ENCODE results near the gene APOL6. TPM values are rescaled to one million over a fixed set of nuclear protein-coding genes. Genes with fewer than 3 reads are reported as not detected.

APOL6 gene
- total RNA-seq, 1 donor from 2014 or later: 5.2 TPM

DNA sequence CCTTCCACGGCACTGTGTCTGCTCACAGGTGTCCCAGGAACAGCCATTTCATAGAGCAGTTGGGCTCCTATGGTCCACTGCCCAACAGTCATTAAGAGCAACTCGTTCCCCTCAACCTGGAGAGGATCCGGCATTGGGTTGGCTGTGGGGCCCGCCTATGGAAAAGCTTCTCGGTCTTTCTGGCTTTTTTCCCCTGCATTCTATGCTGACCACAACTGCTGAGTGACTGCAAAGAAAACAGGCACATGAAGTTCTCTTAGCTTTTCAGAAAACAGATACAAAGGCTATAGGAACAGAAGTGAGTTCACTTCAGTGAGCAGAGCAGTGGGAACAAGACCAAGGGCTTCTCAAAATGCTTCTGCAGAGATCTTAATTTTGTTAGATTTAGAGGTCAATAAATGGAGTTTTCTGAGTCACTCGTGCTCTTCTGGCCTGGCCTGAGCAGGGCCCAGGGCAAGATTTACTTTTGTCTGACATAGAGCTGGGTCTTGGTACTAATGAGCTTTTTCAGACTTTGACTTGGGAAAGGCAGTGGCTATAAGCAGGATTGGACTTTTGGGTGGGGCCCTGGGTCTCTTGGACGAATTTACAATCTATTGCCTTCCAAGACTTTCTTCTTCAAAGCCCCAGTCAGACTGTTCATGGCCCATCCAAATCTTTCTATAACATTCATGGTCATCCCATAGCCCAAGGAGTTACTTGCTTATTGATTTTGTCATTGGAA, 55.8 kb downstream of the APOL6 start:
- no peaks in the 10 kb centered on the region for H3K36me3 ChIP-seq (ENCODE audit: control insufficient read depth in 3 of 3, insufficient read depth in 3 of 3, low read length in 3 of 3)
- H3K9me3 ChIP-seq (ENCODE audit: control insufficient read depth in 3 of 3, low read length in 3 of 3): no peaks in the 10 kb centered on the region
- H3K4me3 ChIP-seq (ENCODE audit: low read length in 3 of 3): no peak overlapping the region
- no peak overlapping the region for H3K9ac ChIP-seq (ENCODE audit: low read depth in 1 of 3, low read length in 3 of 3)
- no peak overlapping the region for H3K27ac ChIP-seq (ENCODE audit: low read depth, low read length)
- H3K27me3 ChIP-seq (ENCODE audit: control insufficient read depth in 3 of 3, insufficient read depth in 3 of 3, low read length in 3 of 3): no peaks in the 10 kb centered on the region
- no peaks in the 10 kb centered on the region for H3K4me1 ChIP-seq (ENCODE audit: control insufficient read depth in 3 of 3, insufficient read depth in 3 of 3, low read length in 3 of 3)

DNA sequence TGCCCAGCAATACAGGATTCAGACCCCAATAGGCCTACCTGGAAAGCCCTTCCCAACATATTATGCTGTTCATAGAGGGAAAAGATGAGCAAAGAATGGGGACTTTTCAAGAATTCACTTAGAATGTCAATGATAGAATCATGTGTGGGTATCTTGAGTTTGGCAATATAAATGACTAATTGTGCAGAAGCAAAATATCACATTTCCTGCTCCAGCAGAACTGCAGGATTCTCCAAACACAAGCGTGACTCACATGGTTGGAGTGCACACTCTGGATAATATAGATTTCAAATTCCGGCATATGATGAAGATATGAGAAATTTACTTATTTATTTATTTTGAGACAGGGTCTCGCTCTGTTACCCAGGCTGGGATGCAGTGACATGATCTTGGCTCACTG, 56.9 kb downstream of the APOL6 start:
- no peaks in the 10 kb centered on the region for H3K9me3 ChIP-seq (ENCODE audit: control insufficient read depth in 3 of 3, low read length in 3 of 3)
- H3K9ac ChIP-seq (ENCODE audit: low read depth in 1 of 3, low read length in 3 of 3): no peak overlapping the region
- no peak overlapping the region for H3K27ac ChIP-seq (ENCODE audit: low read depth, low read length)
- no peaks in the 10 kb centered on the region for H3K36me3 ChIP-seq (ENCODE audit: control insufficient read depth in 3 of 3, insufficient read depth in 3 of 3, low read length in 3 of 3)
- H3K4me3 ChIP-seq (ENCODE audit: low read length in 3 of 3): no peak overlapping the region
- no peaks in the 10 kb centered on the region for H3K4me1 ChIP-seq (ENCODE audit: control insufficient read depth in 3 of 3, insufficient read depth in 3 of 3, low read length in 3 of 3)
- no peaks in the 10 kb centered on the region for H3K27me3 ChIP-seq (ENCODE audit: control insufficient read depth in 3 of 3, insufficient read depth in 3 of 3, low read length in 3 of 3)

GRCh38 chr22:35708453-35708852, 60.2 kb downstream of the APOL6 start:
- Histone ChIP-seq H3K9me3 (ENCODE audit: control insufficient read depth in 3 of 3, low read length in 3 of 3) (peaks cover 0 to 3% (median 0%) of the 10 kb centered on the region in 3 donors), H3K36me3 (ENCODE audit: control insufficient read depth in 3 of 3, insufficient read depth in 3 of 3, low read length in 3 of 3) (no peaks in the 10 kb centered on the region), H3K4me1 (ENCODE audit: control insufficient read depth in 3 of 3, insufficient read depth in 3 of 3, low read length in 3 of 3) (no peaks in the 10 kb centered on the region), H3K27me3 (ENCODE audit: control insufficient read depth in 3 of 3, insufficient read depth in 3 of 3, low read length in 3 of 3) (no peaks in the 10 kb centered on the region), H3K4me3 (ENCODE audit: low read length in 3 of 3) (no peak overlapping the region), H3K9ac (ENCODE audit: low read depth in 1 of 3, low read length in 3 of 3) (no peak overlapping the region), H3K27ac (ENCODE audit: low read depth, low read length) (no peak overlapping the region)

DNA sequence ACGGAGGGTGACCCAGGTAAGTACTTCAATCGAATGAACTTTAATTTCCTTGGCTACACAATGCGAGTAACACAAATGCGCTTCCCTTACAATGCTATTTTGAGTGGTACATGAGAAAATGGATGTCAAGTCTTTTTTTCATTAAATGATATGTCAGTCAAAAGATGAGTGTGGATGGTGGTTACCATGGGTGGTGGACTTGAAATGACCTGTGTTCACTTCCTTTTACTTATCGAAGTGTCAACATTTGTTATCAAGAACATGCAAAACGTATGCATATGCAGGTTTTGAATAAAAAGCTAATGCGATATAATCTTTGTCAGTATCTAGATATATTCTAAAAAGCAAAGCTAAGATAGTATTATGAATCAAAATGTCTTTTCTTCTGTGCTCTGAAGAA, 60.7 kb downstream of the APOL6 start:
- Histone ChIP-seq H3K27ac (ENCODE audit: low read depth, low read length) (no peak overlapping the region), H3K4me1 (ENCODE audit: control insufficient read depth in 3 of 3, insufficient read depth in 3 of 3, low read length in 3 of 3) (no peaks in the 10 kb centered on the region)

GRCh38 chr22:35711336-35711735, 63.1 kb downstream of the APOL6 start:
- H3K4me1 ChIP-seq (ENCODE audit: control insufficient read depth in 3 of 3, insufficient read depth in 3 of 3, low read length in 3 of 3): no peaks in the 10 kb centered on the region
- no peaks in the 10 kb centered on the region for H3K27me3 ChIP-seq (ENCODE audit: control insufficient read depth in 3 of 3, insufficient read depth in 3 of 3, low read length in 3 of 3)
- H3K9me3 ChIP-seq (ENCODE audit: control insufficient read depth in 3 of 3, low read length in 3 of 3): peaks cover 0 to 3% (median 0%) of the 10 kb centered on the region in 3 donors
- no peak overlapping the region for H3K27ac ChIP-seq (ENCODE audit: low read depth, low read length)
- H3K9ac ChIP-seq (ENCODE audit: low read depth in 1 of 3, low read length in 3 of 3): no peak overlapping the region
- H3K4me3 ChIP-seq (ENCODE audit: low read length in 3 of 3): no peak overlapping the region
- H3K36me3 ChIP-seq (ENCODE audit: control insufficient read depth in 3 of 3, insufficient read depth in 3 of 3, low read length in 3 of 3): no peaks in the 10 kb centered on the region

More for the DNA sequence above, 60.7 kb downstream of the APOL6 start:
- Histone ChIP-seq H3K9me3 (ENCODE audit: control insufficient read depth in 3 of 3, low read length in 3 of 3) (peaks cover 0 to 3% (median 0%) of the 10 kb centered on the region in 3 donors), H3K4me3 (ENCODE audit: low read length in 3 of 3) (no peak overlapping the region), H3K36me3 (ENCODE audit: control insufficient read depth in 3 of 3, insufficient read depth in 3 of 3, low read length in 3 of 3) (no peaks in the 10 kb centered on the region), H3K27me3 (ENCODE audit: control insufficient read depth in 3 of 3, insufficient read depth in 3 of 3, low read length in 3 of 3) (no peaks in the 10 kb centered on the region), H3K9ac (ENCODE audit: low read depth in 1 of 3, low read length in 3 of 3) (no peak overlapping the region)

DNA sequence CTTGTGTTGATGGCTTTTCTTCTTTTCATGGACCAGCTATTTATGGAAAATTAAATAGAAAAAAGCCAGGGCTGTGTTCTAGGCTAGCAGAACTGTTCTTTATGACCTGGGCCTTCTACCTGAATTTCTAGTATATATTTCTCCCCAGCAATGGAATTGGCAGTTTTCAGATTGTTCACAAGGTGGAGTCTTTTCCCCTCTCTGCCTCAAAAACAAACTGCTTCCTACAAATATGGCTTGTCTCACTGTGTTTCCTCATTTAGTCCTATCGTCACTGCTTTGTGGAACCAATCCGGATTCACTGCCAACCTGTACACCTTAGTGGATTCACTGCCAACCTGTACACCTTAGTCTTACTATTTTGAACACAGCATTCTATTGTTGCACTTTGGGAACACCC, 64.4 kb downstream of the APOL6 start:
- H3K4me1 ChIP-seq (ENCODE audit: control insufficient read depth in 3 of 3, insufficient read depth in 3 of 3, low read length in 3 of 3): no peaks in the 10 kb centered on the region
- H3K4me3 ChIP-seq (ENCODE audit: low read length in 3 of 3): no peak overlapping the region
- H3K9ac ChIP-seq (ENCODE audit: low read depth in 1 of 3, low read length in 3 of 3): no peak overlapping the region
- no peaks in the 10 kb centered on the region for H3K36me3 ChIP-seq (ENCODE audit: control insufficient read depth in 3 of 3, insufficient read depth in 3 of 3, low read length in 3 of 3)
- H3K27me3 ChIP-seq (ENCODE audit: control insufficient read depth in 3 of 3, insufficient read depth in 3 of 3, low read length in 3 of 3): no peaks in the 10 kb centered on the region
- H3K9me3 ChIP-seq (ENCODE audit: control insufficient read depth in 3 of 3, low read length in 3 of 3): peaks cover 0 to 3% (median 0%) of the 10 kb centered on the region in 3 donors
- no peak overlapping the region for H3K27ac ChIP-seq (ENCODE audit: low read depth, low read length)

DNA sequence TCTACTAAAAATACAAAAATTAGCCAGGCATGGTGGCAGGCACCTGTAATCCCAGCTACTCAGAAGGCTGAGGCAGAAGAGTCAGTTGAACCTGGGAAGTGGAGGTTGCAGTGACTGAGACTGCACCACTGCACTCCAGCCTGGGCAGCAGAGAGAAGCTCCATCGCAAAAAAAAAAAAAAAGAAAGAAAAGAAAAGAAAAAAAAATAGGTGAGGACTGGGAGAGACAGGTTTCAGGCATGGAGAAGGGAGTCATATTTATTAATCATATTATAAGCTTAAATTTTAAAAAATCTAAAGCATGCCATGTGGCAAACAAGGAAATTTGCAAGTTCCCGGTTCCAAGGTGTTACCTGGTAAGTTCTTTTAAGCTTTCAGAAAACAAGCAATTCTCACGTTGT, 69.3 kb downstream of the APOL6 start, which contains the start of gene APOL5:
Gene APOL5 (plus strand): TSS at position 301 of the 400 bp plus-strand sequence. CDS start 0 bp downstream, at position 301.
- no peak within 1 kb of the TSS for H3K27ac ChIP-seq (ENCODE audit: low read depth, low read length)
- no peak within 1 kb of the TSS for H3K4me3 ChIP-seq (ENCODE audit: low read length in 3 of 3)
- no peaks in the 10 kb centered on the region for H3K27me3 ChIP-seq (ENCODE audit: control insufficient read depth in 3 of 3, insufficient read depth in 3 of 3, low read length in 3 of 3)
- no peaks in the 10 kb centered on the region for H3K36me3 ChIP-seq (ENCODE audit: control insufficient read depth in 3 of 3, insufficient read depth in 3 of 3, low read length in 3 of 3)
- peaks cover 0 to 3% (median 0%) of the 10 kb centered on the region in 3 donors for H3K9me3 ChIP-seq (ENCODE audit: control insufficient read depth in 3 of 3, low read length in 3 of 3)
- no peak within 1 kb of the TSS for H3K9ac ChIP-seq (ENCODE audit: low read depth in 1 of 3, low read length in 3 of 3)
- no peaks in the 10 kb centered on the region for H3K4me1 ChIP-seq (ENCODE audit: control insufficient read depth in 3 of 3, insufficient read depth in 3 of 3, low read length in 3 of 3)

Other genes with a start within 250 kb of the APOL6 start
- 25.1 TPM for gene MCM5, start 248.3 kb upstream of the APOL6 start, total RNA-seq
- 1.0 TPM for gene RASD2, start 107.6 kb upstream of the APOL6 start, total RNA-seq
- 84.5 TPM for gene MB, start 31.1 kb upstream of the APOL6 start, total RNA-seq
- 1.6 TPM for gene APOL5, start 69.4 kb downstream of the APOL6 start, total RNA-seq